ENCODE results near the gene PPM1H. TPM values are rescaled to one million over a fixed set of nuclear protein-coding genes. Genes with fewer than 3 reads are reported as not detected.

The PPM1H gene
- total RNA-seq, 4 donors from 2014 or later, result 1.7 to 7.4 (median 3.4) TPM

DNA sequence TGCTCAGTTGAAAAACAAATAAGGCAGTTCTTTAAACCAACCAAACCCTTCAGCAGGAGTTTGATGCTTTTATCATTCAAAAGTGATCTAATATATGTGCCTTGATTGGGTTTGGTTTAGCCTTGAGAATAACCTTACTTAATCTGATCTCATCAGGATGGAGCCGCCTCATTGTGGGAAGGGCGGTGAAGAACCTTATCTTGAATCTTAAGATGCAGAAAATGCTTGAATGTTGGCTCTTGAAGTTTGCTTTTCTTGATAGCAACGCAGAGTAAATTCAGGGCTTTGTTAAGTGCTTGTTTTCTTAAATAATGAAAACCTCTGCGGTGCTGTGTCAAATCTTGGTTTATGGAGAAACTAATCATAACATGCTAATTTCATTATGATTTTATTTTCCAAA is 330.1 kb downstream of the PPM1H start:
- Histone ChIP-seq H3K9me3 (no peaks in the 10 kb centered on the region), H3K27me3 (no peaks in the 10 kb centered on the region), H3K4me1 (peaks cover 0 to 14% (median 2%) of the 10 kb centered on the region in 4 donors), H3K36me3 (no peaks in the 10 kb centered on the region), H3K27ac (no peak overlapping the region), H3K4me3 (peak overlapping the region in 1 of 4 donors; percentile 84)
- TF ChIP-seq, protein P1, sequence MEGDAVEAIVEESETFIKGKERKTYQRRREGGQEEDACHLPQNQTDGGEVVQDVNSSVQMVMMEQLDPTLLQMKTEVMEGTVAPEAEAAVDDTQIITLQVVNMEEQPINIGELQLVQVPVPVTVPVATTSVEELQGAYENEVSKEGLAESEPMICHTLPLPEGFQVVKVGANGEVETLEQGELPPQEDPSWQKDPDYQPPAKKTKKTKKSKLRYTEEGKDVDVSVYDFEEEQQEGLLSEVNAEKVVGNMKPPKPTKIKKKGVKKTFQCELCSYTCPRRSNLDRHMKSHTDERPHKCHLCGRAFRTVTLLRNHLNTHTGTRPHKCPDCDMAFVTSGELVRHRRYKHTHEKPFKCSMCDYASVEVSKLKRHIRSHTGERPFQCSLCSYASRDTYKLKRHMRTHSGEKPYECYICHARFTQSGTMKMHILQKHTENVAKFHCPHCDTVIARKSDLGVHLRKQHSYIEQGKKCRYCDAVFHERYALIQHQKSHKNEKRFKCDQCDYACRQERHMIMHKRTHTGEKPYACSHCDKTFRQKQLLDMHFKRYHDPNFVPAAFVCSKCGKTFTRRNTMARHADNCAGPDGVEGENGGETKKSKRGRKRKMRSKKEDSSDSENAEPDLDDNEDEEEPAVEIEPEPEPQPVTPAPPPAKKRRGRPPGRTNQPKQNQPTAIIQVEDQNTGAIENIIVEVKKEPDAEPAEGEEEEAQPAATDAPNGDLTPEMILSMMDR (IDR thresholded peaks at IDR 0.05), result no peak
- TF ChIP-seq POLR2A (IDR thresholded peaks at IDR 0.05), result no peak
- no peak for DNase-seq

DNA sequence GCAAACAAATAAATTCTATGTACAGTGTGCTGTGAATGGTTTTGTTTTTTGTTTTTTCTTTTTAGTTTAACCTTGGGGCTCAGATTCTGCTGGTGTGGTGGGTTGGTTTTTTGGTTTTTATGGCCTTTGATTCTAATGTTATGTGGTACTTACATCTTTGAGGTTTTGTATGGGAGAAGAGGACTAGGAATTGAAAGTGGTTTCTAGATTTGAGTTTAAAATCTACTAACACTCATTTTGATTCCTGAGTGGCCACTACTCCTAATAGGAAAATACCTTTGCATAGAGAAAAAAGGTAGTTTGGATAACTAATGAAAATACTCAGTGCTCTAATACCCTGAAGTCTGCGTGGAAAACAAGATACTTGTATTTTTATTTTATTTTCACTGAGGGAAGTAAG is 330.6 kb downstream of the PPM1H start:
- peak overlapping the region in 3 of 4 donors; percentile 70 to 88 (median 84) for H3K4me3 ChIP-seq
- H3K4me1 ChIP-seq, result peaks cover 0 to 14% (median 2%) of the 10 kb centered on the region in 4 donors
- no peaks in the 10 kb centered on the region for H3K9me3 ChIP-seq
- TF ChIP-seq POLR2A (IDR thresholded peaks at IDR 0.05), result no peak
- TF ChIP-seq, protein P1 (IDR thresholded peaks at IDR 0.05), result no peak
- DNase-seq, result no peak
- H3K27ac ChIP-seq, result peak overlapping the region in 1 of 4 donors; percentile 99
- H3K36me3 ChIP-seq, result no peaks in the 10 kb centered on the region
- H3K27me3 ChIP-seq, result no peaks in the 10 kb centered on the region

- H3K27me3 ChIP-seq, result no peaks in the 10 kb centered on the region
- peaks cover 0 to 14% (median 2%) of the 10 kb centered on the region in 4 donors for H3K4me1 ChIP-seq
- H3K27ac ChIP-seq, result peak overlapping the region; percentile 91 to 99 (median 98)
- no peak for DNase-seq
- peak overlapping the region; percentile 70 to 88 (median 82) for H3K4me3 ChIP-seq
- TF ChIP-seq, protein P1 (IDR thresholded peaks at IDR 0.05), result no peak
- no peak for TF ChIP-seq POLR2A (IDR thresholded peaks at IDR 0.05)
- no peaks in the 10 kb centered on the region for H3K36me3 ChIP-seq
- no peaks in the 10 kb centered on the region for H3K9me3 ChIP-seq
Measured at GRCh38 chr12:62603811-62604098, 331.2 kb downstream of the PPM1H start.

DNA sequence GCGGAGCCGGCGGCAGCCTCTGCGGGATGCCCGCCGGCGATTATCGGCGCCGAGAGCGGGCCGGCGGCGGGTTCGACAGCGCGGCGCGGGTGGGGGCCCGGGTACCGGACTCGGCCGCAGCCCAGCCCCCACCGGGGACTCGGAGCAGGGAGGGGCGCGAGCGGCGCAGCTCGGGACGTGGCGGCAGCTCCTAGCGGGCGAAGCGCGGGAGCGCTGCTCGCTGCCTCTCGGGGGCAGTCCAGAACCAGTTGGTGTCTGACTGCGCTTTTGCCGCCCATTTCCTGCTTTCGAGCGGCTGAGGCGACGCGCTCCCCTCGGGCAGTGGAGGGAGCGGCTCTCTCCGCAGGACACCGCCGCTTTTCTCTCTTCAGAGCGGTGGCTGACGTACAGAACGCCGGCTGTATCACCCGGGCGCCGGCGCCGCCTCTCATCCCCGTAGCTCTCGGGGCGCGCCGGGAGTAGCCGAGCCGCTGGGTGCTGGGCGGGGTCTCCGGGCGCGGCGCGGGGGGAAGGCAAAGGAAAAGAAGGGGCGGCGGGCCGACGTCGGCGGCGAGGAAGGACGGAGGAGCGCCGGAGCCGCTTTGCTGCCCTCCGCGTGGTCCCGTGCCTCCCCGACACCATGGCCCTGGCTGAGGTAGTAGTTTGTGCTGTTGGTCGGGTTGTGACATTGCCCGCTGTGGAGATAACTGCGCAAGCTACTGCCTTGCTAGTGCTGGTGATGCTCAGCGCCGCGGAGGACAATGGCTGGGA is 331.7 kb downstream of the PPM1H start:
- DNase-seq, result peak; percentile 70 to 90 (median 89)
- H3K27ac ChIP-seq, result peak overlapping the region; percentile 91 to 99 (median 98)
- no peaks in the 10 kb centered on the region for H3K27me3 ChIP-seq
- H3K4me1 ChIP-seq, result peaks cover 0 to 14% (median 2%) of the 10 kb centered on the region in 4 donors
- H3K36me3 ChIP-seq, result no peaks in the 10 kb centered on the region
- H3K9me3 ChIP-seq, result no peaks in the 10 kb centered on the region
- peak overlapping the region; percentile 70 to 88 (median 82) for H3K4me3 ChIP-seq
- peak; percentile 51 to 56 for TF ChIP-seq POLR2A (IDR thresholded peaks at IDR 0.05)
- TF ChIP-seq, protein P1 (IDR thresholded peaks at IDR 0.05), result peak; percentile 30 to 62 (median 48)

- peaks cover 0 to 14% (median 2%) of the 10 kb centered on the region in 4 donors for H3K4me1 ChIP-seq
- H3K9me3 ChIP-seq, result no peaks in the 10 kb centered on the region
- H3K36me3 ChIP-seq, result no peaks in the 10 kb centered on the region
- peak in 1 of 2 donors; percentile 21 for TF ChIP-seq POLR2A (IDR thresholded peaks at IDR 0.05)
- TF ChIP-seq, protein P1 (IDR thresholded peaks at IDR 0.05), result no peak
- H3K27me3 ChIP-seq, result no peaks in the 10 kb centered on the region
- DNase-seq, result peak; percentile 89 to 96 (median 95)
- peak overlapping the region; percentile 70 to 88 (median 82) for H3K4me3 ChIP-seq
- H3K27ac ChIP-seq, result peak overlapping the region; percentile 91 to 99 (median 98)
Measured at GRCh38 chr12:62602255-62603060, 332.5 kb downstream of the PPM1H start.
